Testis (tissue), 2 donors: ENCODE results near the gene C3orf20.

Source experiments
- CTCF ChIP-seq, 3 experiments: fragments of 450-650 bp in 2 of 3; fragments of 200-600 bp in 1 of 3; sonication (generic) in 1 of 3; IDR thresholded peaks; one replicate each; pipeline ENCODE4 v1.5.1; 2016 to 2019; ENCODE audit warnings: antibody characterized with exemption in 3 of 3, mild to moderate bottlenecking in 2 of 3, moderate library complexity in 1 of 3
- POLR2A ChIP-seq: fragments of 450-650 bp; IDR thresholded peaks from one replicate; pipeline ENCODE4 v1.6.1; 2017; ENCODE audit warnings: antibody characterized with exemption, mild to moderate bottlenecking, moderate library complexity

- TF ChIP-seq CTCF (IDR thresholded peaks at IDR 0.05), result no peak
- no peak for TF ChIP-seq POLR2A
These were observed 100.1 kb downstream of the C3orf20 start for GRCh38 chr3:14775011-14775410.
